SIG-M5 treated with dmso at 0.1 percent for 504 hours (cell line): ENCODE data around the gene CDC73.
"Not testable (repeated sequence)": the region's sequence is repeated elsewhere in the genome, so short reads cannot be mapped to it uniquely, and the experiment has no call there.

Source experiments
- DNase-seq: peaks from one replicate; lab custom pipeline; 2025; ENCODE audit not compliant: unreplicated experiment; lab: John Stamatoyannopoulos, UW

Gene CDC73

DNA sequence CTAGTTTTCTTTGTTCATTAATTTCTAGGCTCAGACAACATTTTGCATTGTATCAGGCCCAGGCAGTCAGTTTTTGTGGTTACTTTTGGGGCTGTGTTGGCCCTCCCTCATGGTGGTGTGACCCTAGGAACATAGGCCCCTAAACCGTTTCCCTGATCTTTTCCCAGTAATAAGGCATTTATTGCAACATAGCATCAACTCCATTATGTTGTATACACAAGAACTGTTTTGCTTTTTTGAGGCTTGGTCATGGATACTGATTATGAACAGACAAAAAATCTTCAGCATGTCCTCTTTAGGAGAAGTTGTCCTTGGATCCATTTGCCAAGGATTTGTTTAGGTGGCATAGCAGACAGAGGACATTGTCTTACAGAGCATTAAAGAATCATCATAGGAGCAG is 54.3 kb downstream of the CDC73 start:
- no peak for DNase-seq

DNA sequence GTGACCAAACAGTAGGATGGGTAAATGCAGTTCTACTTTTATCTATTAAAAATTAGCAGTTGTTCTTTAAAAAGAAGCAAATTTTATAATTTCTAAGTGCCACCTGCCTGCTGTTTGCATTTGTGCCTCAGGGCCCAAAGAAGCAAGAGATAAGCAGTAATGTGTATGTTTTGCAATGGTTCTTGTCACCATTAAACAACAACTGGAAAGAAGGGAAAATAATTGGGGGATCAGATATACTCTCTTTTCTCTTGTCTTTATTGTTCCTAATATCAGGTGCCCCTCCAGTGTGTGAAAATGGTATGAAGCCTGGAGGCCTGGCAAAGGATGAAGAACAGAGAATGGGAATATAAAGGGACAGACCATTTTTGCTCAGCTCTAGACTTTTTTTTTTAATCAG is 55.0 kb downstream of the CDC73 start:
- no peak for DNase-seq

DNA sequence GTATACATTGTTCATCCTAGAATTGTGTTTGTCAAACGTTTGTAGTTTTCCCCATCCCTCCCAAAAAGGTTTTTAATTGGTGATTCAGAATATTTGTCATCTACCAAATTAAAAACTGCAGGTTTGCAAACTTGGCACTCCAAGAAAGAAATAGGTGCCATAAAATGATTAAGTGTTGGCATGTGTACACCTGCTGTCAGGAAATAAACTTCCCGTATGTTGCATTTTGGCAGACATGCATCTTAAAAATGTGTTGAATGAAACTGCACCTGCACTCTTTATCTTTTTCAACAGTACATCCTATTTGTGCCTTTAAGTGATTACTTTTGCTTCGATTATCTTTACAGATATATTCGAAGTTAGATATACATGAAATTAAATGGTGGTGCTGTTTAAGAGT is 57.3 kb downstream of the CDC73 start:
- no peak for DNase-seq

DNA sequence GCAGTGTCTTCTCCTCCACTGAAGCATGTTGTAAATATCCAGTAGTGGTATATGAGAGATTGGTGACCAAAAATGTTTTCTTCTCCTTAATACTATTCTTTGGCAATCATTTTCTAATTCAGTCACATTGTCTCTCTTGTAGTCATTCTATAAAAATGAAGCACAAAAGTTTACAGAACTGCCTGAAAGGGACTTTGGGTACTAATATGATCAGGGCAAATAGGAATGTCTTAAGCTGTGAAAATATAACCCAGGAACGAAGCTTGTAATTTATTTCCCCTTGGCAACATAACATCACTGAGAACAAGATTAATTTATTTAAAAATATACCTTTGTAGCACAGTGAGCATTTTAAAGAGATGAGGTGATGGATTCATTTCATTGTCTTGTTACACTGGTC is 59.7 kb downstream of the CDC73 start:
- DNase-seq = no peak

DNA sequence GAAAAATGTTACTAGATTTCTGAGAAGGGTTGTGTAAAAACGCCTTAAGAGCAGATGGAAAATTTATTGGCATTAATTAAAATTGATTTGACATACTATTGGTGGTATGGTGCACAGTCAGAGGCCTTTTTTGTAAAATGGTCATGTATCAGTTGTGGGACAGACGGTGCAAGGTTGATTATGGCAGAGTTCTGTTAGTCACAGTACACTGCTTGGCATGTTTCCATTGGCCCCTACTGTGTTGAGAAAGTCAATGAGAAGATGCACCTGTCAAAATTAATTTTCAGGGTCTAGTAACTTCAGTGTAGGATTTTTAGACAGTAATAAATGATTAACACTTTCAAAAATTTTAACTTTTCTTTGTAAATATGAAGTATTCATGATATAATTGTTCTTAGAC is 60.2 kb downstream of the CDC73 start:
- no peak for DNase-seq

DNA sequence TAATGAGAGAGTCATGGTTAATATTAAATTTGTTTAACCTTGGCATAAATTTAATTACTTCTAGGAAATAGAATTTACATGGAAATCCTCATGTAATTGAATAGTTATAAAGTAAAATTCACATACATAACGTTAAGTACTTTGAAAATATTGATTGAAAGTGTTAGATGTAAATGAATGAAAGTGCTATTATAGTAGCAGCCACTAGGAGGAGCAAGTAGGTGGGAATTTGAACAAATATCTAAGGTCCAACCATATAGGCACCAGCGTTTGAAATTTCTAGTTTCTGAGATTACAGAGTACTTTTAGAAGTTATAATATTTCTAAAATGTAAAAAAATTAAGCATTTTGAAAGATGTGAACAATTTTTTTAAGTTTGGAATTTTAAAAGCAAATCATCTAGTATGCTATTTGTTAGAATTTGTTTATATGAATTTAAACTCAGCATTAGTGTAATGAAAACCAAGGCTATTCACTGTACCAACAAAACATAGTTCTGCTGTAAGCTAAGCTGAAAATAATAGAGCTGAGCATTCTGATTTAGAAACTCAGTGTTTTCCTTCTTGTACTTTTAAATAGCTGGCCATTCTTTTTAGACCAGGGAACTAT is 61.3 kb downstream of the CDC73 start:
- peak; percentile 71 for DNase-seq

DNA sequence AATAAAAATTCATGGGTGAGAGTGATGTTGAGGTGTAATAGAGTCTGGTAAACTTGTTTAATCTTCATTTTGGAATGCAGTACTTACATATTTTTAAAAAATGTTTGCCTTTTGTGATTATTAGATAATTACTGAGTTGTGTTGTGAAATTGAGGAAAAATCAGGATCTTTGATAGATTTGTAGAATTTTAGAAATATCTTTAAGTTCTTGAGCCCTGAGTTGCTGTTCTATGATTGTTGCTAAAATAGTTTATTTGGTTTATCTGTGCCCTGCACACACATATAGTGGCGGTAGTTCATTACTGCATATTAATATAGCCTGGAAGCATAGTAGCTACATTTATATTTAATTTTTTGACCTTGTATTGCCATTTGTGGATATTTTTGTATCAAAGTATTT is 62.9 kb downstream of the CDC73 start:
- no peak for DNase-seq

DNA sequence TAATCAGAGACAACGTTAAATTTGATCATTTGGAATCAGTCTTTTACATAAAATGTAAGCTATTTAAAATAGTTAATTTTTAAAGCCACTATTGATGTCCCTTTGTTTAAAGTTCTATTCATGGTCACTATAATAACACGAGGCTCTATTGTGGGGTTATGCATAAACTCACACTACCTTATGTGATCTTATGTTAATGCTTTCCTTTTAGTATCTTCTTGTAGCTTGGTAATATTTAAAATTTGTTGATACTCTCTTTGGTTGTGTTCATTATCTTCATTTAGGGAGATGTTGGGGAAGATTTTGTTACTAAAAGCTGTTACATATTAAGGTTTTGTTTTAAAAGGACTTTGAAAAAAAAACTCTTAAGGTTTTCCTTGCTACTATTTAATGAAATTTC is 63.4 kb downstream of the CDC73 start:
- no peak for DNase-seq

DNA sequence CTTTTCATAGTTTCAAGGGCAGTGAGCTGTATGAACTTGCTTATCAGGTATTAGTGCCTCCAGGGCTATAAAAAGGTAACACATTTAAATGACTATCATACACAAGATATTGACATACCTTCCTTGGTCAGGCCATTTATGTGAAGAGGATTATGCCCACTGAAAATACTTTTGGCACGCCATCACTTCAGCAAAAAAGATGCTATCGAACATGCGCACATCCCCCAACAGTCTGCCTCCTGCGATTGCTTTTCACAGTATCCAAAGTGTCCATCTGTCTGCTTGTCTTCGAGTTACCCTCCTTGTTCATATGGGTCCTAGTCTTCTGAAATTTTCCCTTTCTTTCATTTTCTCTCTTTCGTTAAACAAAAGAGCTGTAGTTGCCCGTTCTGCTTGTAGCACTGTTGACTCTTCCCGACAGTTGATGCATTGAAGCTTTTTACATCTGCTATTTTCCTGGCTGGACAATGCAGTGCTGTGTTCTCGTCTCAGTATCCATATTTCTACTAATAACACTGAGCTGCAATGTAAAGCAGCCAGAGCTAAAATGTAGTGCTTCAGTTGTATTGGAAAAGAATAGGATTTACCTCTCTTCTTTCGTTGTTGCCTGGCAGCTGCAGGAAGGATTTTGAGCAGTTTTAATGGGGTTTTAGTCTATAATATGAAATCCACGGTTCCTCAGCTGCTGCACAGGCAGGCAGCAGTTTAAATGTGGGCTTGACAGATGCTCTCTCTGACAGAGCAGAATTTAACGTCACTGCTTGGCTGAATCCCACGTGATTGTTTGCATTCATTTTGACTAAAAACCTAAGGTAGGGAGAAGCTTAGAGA is 64.3 kb downstream of the CDC73 start, which contains the start of gene B3GALT2:
Gene B3GALT2, minus strand, starts transcription at position 713 of the 831 bp plus-strand sequence. CDS start 5,051 bp downstream, outside the sequence.
- no peak for DNase-seq

DNA sequence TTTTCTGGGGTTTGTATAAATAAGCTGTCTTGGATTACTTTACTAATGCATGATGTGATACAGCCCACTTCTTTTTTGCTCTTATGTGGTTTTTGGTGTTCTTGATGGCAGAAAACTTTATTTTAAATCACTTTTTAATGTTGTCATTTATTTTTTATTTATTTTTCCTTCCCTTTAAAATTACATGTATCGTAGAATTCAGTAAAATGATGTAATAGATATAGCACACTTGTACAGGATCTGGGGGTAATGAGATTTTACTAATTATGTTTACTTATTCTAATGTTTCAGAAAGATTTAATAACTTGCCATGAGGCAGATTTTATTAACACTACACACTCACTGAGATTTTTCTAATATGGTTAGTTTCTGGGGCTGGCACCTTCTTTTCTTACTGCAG is 65.3 kb downstream of the CDC73 start:
- no peak for DNase-seq

DNA sequence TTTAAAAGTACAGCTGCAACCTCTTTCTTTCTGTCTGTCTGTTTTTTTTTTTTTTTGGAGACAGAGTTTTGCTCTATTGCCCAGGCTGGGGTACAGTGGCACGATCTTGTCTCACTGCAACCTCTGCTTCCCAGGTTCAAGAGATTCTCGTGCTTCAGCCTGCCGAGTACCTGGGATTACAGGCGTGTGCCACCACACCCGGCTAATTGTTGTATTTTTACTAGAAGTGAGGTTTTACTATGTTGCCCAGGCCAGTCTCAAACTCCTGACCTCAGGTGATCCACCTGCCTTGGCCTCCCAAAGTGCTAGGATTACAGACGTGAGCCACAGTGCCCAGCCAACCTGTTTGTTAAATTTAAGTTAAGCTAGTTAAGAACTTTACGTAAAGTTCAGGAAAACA is 67.1 kb downstream of the CDC73 start:
- not testable (repeated sequence) for DNase-seq

DNA sequence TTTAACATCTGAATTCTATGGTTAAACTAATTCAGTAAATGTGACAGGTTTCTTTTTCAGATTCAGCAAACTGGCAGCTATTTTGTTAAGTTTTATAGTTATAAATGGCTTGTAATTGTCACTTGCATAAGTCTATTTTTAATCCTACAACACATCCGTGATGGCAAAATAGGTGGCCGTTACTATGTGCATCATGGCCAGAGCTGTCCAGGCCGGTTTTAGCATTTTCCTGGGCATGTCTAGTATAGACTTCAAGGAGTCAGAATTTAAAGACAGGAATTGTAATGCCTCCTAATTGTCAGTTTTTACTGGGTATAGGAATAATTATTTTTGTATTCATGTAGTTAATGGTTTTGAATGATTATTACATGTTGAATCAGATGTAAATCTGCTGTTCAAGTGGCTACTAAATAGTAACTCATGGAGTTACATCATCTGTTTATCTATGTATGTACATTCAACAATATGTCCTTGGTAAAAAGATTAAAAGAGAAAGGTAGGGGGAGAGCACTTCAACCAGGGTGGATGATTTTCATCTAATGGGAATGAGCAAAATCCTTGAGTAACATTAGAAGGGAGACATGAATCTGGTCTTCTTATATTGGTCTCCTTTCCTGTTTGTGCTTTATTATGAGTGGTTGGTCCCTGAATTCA is 67.7 kb downstream of the CDC73 start:
- DNase-seq = no peak

DNA sequence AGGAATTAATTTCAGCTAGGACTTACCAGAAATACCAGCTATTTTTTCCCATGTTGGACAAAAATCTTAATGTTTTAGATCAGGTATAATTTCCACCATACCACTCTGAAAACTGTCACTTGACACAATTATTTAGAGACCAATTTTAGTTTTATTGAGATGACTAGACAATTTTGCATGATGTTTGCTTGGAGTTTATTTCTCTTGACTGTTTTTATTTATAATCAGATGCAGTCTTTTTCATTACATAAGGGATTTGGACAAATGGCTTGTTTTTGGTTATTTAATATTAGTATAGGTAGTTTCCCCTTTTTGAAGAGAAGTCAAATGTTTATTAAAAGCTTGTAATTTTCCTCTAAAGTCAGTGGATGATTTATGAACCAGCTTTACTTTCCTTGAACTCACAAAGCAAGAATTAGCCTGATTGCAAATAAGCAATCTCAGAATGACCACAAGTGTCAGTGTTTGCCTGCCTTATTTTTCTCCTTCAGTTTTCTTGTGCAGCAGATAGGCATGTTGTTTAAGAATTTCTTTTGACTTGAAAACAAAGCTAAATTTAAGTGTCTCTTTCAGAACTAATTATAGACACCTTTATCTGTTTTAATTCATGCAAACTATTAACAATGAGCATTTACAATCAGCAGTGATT is 68.4 kb downstream of the CDC73 start:
- DNase-seq = no peak

DNA sequence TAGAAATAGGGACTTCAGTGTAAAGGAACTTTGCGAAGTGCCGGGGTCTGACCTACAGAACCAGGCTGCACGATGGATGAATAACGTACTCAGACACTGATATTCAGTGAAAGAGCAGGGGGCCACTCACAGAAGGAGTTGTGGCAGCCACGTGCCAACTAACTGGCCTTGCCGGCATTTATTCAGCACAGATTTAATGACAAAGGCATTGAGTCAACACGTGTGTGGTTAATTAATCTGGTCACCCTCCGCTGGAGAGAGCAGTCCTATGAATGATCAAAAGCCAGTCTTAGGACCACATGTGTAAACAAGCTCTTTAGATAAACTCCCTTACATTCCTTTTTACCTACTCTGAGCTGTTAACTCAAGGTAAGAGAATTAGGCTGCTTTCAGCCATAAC is 70.8 kb downstream of the CDC73 start:
- DNase-seq = no peak

DNA sequence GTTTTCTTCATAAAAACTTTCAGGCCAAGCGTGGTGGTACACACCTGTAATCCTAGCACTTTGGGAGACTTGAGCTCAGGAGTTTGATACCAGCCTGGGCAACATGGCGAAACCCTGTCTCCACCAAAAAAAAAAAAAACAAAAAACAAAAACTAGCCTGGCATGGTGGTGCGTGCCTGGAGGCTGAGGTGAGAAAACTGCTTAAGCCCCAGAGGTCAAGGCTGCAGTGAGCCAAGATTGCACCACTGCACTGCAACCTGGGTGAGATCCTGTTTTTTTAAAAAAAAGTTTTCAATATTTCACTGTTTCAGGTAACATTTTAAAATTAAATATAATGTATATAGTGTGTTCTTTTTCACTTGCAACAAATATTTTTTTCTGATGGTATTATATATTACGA is 78.1 kb downstream of the CDC73 start:
- DNase-seq = no peak

DNA sequence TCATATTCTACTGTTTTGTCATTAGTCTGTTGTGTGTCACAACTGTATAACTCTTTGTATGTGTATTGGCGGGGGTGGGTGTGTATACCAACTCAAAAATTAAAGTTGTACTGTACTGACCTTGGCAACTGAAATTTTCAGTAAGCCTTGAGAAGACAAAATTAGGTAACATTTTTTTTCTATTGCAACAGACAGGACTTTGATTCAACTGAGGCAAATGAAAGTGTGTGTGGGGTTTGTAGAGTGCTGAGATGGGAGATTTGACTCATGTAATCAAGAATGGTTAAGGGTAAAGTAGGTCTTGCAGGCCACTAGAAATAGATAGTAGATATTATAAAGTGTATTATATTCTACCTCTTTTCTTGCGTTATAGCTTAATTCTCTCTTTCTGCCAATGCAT is 79.2 kb downstream of the CDC73 start:
- no peak for DNase-seq

DNA sequence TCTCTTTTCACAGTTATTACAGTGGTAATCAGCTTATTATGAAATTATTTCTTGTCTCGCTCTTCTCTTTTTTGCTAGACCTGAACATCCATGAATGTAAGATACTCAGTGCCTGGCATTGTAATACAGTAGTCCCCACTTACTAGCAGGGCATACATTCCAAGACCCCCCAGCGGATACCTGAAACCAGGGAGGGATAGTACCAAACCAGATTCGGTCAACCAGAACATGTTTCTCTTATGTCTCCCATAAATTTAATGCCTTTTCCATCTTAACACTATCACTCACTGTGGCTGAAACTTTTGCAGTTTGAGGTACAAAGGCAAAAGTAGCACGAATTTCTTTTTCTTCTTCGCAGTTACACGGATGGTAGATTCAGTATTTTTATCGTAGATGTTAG is 89.2 kb downstream of the CDC73 start:
- DNase-seq = no peak

DNA sequence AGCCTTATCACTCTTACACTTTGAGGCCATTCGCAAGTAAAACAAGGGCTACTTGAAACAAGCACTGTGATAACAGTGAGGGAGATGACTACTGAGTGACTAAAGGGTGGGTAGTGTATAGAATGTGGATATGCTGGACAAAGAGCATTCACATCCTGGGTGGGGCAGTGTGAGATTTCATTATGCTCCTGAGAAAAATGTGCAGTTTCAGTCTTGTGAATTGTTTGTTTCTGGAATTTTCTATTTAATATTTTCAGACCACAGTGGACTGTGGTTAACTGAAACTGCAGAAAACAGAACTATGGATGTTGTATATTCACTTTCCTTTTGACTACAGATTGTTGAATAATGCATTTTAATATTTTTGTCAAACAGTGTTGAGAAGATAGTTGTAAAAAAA is 89.7 kb downstream of the CDC73 start:
- no peak for DNase-seq

DNA sequence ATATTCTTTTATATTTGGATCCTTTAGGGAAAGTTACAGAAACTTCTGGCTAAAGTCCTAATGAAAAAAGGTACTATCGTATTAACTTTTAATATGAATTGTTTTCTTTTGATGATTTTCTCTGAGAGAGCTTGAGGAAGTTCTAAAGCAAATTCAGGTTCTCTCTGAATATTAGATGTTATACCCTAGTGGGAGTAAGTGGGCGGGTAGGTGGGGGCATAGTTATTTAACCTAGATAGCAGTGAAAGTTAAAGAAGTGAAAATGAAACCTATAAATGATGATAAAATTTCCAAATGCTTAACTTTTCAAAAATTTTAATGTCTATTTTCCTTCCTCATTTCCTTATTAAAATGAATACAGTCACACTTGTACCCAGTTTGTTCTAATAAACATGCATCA is 90.8 kb downstream of the CDC73 start:
- DNase-seq = no peak

DNA sequence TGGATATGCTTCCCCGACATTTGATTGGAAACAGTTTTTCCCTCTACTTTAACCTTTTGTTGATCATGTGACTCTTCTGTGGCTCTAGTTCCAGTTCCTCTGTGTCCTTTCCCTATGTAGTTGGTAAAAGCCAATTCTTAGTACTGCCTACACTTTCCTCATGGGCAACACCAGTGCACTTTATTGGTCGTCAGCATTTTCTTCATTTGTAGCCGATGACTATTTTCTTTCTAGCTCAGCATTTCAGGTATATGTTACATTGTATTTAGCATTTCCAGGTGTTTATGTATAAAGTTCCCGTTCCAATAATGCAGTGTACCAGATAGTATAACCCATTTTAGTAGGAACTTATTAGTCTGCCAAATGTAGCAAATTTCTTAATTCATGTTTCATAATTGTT is 92.2 kb downstream of the CDC73 start:
- DNase-seq = no peak

DNA sequence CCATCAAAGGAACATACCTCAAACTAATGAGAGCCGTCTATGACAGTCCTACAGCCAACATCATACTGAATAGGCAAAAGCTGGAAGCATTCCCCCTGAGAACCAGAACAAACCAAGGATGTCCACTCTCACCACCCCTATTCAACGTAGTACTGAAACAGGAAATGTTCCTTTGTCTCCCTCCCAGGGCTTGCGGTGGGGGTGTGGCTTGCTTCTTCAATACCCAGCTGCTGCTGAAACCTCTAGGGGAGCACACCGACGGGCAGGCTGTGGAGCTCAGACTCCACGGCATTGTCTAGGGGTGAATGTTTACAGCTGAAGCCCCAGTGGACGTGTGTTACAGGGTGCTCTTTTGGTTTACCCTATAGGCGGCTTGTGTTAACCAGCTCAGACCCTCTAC is 95.1 kb downstream of the CDC73 start:
- DNase-seq = no peak

DNA sequence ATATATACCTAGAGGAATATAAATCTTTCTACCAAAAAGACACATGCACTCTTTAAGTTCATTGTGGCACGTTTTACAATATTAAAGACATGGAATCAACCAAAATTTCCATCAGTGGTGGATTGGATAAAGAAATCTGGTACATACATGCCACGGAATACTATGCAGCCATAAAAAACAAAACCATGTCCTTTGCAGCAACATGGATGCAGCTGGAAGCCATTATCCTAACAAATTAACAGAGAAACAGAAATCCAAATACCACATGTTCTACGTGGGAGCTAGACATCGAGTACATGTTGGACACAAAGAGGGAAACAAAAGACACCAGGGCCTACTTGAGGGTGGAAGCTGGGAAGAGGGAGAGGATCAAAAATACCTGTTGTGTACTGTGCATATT is 97.6 kb downstream of the CDC73 start:
- no peak for DNase-seq
